ENCODE measurements around the gene SPRTN.

SPRTN gene

GRCh38 chr1:231383159-231383860 is 45.2 kb downstream of the SPRTN start:
- no peak for DNase-seq

GRCh38 chr1:231384696-231385415 is 46.8 kb downstream of the SPRTN start:
- DNase-seq, result no peak

- DNase-seq, result no peak
Observed at GRCh38 chr1:231385416-231385748, 47.3 kb downstream of the SPRTN start.

GRCh38 chr1:231386466-231386865 is 48.4 kb downstream of the SPRTN start:
- no peak for DNase-seq

GRCh38 chr1:231387770-231388669 is 49.9 kb downstream of the SPRTN start:
- DNase-seq, result peak in 1 of 2 experiments; percentile 50

GRCh38 chr1:231390071-231390470 is 52.0 kb downstream of the SPRTN start:
- DNase-seq, result peak in 1 of 2 experiments; percentile 20

- no peak for DNase-seq
Observed at GRCh38 chr1:231392389-231393131, 54.5 kb downstream of the SPRTN start.

- DNase-seq, result no peak
Observed at GRCh38 chr1:231393668-231394067, 55.6 kb downstream of the SPRTN start.

GRCh38 chr1:231395076-231395997 is 57.2 kb downstream of the SPRTN start:
- peak; percentile 36 to 89 for DNase-seq

- DNase-seq, result no peak
Observed at GRCh38 chr1:231395998-231396390, 57.9 kb downstream of the SPRTN start.

- no peak for DNase-seq
Observed at GRCh38 chr1:231396643-231397042, 58.5 kb downstream of the SPRTN start.

- DNase-seq, result no peak
Observed at GRCh38 chr1:231397886-231398671, 60.0 kb downstream of the SPRTN start.

- no peak for DNase-seq
Observed at GRCh38 chr1:231401478-231401877, 63.4 kb downstream of the SPRTN start.

GRCh38 chr1:231404318-231404717 is 66.2 kb downstream of the SPRTN start:
- no peak for DNase-seq
